GM18861 (cell line): ENCODE results near the gene ATP13A4.

ENCODE experiments used
- ATAC-seq: cut with Tn5 transposase; IDR thresholded peaks from one replicate; pipeline ENCODE4 v1.9.1; 2021; ENCODE audit not compliant: unreplicated experiment

Gene ATP13A4

DNA sequence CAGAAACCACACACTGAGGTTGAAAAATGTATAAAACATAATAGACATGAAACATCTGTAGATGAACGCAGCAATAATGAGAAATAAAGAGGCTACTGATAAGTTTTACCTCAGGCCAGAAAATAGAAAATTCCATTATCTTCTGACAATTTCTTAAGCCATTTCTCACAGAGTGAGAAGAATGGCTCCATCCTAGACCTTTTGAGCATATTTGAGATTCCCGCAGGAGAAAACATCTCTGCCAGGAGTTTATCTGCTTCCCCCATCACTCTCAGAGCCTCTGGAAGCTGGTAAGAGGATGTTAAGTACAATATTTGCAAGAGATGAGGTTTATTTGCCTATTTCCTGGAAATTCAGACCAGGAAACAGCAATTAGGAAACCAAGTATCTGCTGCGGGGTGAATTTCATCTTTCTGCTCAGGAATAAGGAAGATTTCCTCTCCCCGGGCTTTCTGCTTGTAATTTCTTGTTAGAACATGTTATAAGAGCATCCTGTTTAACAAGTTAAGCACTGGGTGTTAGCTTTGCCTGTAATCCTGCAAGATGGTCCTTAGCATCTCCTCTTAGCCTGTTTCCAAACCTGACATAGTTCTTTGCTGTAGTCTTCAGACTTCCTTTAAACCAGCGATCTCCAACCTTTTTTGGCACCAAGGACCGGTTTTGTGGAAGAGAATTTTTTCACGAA is 54.8 kb downstream of the ATP13A4 start:
- no peak for ATAC-seq

GRCh38 chr3:193499136-193499770 is 55.4 kb downstream of the ATP13A4 start:
- ATAC-seq: no peak

DNA sequence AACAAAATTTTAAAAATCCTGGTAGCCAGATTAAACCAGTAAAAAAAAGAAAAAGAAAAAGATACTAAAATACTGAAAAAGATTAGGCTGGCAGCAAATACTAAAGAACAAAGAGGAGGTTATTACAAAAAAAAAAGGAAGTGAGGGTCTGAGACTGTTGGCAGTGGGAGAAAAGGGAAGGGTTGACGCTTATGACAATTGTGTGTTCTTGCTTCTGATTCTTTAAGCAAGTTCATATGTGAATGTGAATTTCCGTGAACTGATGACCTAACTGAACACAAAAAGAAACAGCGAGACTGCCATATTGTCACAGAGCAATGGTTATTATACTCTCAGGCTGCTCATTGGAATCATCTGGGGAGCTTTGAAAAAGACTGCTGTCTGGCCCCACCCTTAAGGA is 56.5 kb downstream of the ATP13A4 start:
- ATAC-seq: no peak

GRCh38 chr3:193496658-193497057 is 58.0 kb downstream of the ATP13A4 start:
- ATAC-seq: no peak

GRCh38 chr3:193491026-193491425 is 63.7 kb downstream of the ATP13A4 start:
- no peak for ATAC-seq

- ATAC-seq: no peak
Measured at GRCh38 chr3:193490580-193490979, 64.1 kb downstream of the ATP13A4 start.

DNA sequence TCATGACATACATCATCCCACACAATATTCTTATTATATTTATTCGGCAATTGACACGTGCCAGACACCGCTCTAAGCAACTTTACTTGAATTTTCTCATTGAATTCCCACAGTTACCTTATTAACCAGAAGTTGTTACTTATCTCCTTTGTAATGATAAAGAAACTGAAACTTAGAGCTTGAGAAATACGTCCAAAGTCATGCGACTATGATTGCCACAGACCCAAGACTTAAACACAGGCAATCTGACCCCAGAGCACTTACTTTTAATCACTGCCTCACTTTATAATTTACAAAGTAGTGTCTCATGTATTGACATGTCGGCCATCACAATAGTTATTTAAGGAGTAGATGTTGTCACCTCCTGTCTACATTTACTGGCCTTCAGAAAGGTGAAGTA is 64.7 kb downstream of the ATP13A4 start:
- no peak for ATAC-seq

GRCh38 chr3:193488741-193489140 is 66.0 kb downstream of the ATP13A4 start:
- no peak for ATAC-seq

- ATAC-seq: no peak
Measured at GRCh38 chr3:193483988-193484539, 70.6 kb downstream of the ATP13A4 start.

GRCh38 chr3:193481436-193481835 is 73.3 kb downstream of the ATP13A4 start:
- ATAC-seq: no peak

GRCh38 chr3:193474446-193474845 is 80.2 kb downstream of the ATP13A4 start:
- no peak for ATAC-seq

DNA sequence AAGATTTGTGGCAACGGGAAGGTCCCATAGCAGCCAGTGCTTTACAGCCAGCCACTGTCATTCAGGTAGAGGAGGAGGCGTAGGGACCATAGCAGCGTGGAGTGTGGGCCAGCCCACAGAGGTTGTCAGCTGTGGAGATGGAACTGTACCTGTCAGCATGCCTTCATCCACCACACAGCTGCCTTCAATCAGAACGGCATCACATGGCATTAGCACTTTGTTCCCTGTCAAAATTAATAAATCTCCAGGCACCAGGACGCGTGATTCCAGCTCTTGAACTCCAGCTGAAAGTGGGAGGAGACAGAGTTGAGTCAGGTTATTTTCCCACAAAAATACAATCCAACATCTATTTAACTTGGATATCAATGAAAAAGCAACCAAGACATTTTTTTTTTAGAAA is 84.0 kb downstream of the ATP13A4 start:
- no peak for ATAC-seq

DNA sequence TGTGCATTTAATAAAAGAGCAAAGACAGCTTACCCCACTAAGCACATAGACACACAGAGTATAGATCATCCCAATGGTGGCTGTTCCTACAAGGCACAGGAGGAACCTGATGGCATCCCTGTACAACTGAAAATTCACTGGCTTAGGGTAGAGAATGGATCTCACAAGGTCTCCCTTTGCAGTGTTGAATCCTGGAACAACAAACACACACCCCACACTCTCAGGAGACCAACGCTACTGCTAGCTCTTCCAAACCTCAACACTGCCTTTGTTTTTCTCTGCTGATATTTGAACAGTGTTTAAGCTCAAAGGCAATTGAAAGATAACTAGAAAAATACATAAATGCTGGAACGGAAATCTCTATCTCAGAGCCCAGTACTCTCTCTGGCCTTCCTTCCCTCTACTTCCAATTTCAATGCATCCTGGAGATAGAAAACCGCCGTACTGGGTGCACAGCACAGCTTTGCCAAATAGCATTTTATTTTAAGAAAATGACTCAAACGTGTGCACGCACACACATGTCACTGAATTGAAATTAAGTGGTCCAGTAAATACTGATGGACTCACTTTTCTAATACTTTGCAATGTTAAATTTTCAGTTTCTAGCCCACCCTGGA is 88.6 kb downstream of the ATP13A4 start:
- ATAC-seq: no peak

DNA sequence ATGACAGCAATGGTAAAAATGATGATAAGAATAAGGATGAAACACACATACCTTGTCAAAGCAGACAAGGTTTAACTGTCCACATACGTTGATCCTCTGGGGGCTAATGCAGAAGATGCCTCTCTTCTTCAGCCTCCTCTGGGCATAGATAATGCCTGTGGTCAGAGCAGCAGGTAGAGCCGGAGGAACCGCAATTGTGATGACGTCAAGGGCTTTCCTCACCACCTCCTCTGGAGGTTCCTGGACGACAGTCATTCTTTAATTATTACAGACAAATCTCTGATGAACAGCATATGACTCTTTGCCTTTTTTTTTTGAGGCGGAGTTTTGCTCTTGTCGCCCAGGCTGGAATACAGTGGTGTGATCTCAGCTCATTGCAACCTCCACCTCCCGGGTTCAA is 89.8 kb downstream of the ATP13A4 start:
- no peak for ATAC-seq

DNA sequence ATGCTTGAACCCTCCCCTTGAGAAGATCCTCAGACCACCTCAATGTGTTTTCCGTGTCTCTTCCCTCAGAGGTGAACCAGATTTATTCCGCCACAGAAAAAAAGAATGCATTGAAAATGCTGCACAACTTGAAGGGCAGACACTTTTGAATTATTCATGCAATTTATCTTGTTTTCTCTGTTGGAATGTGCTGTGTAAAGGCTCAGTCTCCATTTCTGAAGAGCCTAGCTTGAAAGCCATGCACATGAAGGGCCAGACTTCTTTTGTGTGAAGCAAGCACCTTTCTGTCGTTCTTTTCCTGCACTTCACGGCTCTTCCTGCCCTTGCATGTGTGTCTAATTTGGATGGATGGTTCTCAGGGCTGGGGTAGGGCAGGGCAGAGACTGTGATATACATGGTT is 97.2 kb downstream of the ATP13A4 start:
- no peak for ATAC-seq

DNA sequence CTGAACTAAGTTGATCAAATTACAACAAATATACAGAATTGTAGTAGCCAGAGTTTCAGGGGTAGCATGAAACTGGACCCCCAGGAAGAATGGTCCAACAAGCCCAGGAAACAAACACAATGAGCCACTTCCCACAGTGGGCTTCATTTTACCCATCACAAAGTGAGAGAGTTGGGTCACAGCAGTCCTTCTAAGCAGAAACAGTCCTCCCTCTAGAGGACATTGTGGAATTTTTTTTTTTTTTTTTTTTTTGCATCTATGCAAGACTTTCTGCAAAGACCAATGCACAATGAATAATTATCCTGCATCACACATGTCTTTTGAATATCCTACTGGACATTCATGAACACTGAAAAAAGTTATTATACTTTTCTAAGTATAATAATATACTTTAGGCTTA is 102.4 kb downstream of the ATP13A4 start:
- ATAC-seq: no peak

DNA sequence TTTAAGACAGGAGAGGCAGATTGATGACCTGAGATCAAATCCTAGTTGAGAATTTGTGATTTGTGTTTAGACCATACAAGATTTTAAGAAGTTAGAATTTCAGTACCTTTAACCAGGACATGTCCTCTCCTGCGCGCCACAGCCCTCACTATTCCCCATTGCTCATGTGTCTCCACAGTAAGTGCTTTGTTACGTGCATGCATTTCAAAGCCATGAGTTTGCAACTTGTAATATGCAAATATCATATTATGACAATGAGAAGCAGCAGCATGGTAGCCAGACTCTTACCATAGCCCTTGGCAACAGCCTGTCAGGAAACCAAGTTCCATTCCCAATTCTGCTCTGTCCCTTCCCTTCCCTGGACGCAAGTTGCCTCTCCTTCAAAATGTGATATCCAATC is 102.8 kb downstream of the ATP13A4 start:
- no peak for ATAC-seq

DNA sequence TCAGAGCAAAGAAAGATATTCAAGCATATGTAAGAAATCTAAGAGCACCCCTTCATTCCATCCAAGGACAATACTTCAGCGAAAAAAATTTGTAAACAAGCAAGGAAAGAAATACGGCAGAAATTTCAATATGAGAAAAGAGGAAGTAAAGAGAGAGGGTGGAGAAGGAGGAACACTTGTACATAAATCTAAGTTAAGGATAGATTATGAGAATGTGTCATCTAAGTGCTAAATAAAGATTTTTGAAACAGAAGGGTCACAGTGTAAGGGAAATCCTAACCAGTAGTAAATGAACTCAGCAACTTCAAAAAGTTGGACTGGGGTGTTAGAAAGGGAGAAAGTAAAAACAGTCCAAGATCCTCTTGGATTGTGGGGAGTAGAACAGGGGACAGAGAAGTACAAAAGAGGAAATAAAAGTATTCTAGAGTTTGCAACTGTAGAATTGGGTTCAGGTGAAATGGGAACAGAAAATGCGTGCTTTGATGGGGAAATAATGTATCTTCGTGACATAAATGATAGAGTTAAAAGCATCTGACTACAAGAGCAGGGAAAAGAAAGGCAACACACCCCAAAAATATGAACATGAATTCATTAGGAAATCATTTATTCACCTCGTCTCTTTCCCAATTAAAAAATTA is 107.6 kb downstream of the ATP13A4 start:
- ATAC-seq: no peak

GRCh38 chr3:193439423-193439822 is 115.3 kb downstream of the ATP13A4 start:
- ATAC-seq: no peak

GRCh38 chr3:193418576-193419373 is 135.9 kb downstream of the ATP13A4 start:
- no peak for ATAC-seq

GRCh38 chr3:193416629-193417028 is 138.1 kb downstream of the ATP13A4 start:
- no peak for ATAC-seq
